HepG2 (cell line): ENCODE results near the gene CCL3.

Experiments
- CHD4 ChIP-seq: fragments of 200-600 bp; sonication (generic); IDR thresholded peaks from 2 replicates; pipeline ENCODE4 v1.7.0; 2017; ENCODE audit warnings: mild to moderate bottlenecking, low read length, borderline replicate concordance
- CTCF ChIP-seq: sonication (generic); formaldehyde crosslinking; IDR thresholded peaks from 2 replicates; pipeline ENCODE4 v1.5.0; 2020; ENCODE audit warnings: mild to moderate bottlenecking, missing genetic modification reagents, moderate library complexity
- EZH2 ChIP-seq: conservative IDR thresholded peaks from 2 replicates; pipeline ENCODE4 v1.6.1; 2012; ENCODE audit warnings: mild to moderate bottlenecking, low read depth, low read length, moderate library complexity
- HES4 ChIP-seq: sonication (generic); formaldehyde crosslinking; IDR thresholded peaks from 2 replicates; pipeline ENCODE4 v1.9.0; 2021; ENCODE audit warnings: mild to moderate bottlenecking, missing genetic modification reagents, borderline replicate concordance
- MLLT10 ChIP-seq: sonication (generic); formaldehyde crosslinking; IDR thresholded peaks from 2 replicates; pipeline ENCODE4 v1.4.0; 2020; ENCODE audit warnings: missing genetic modification reagents
- NPAS2 ChIP-seq: sonication (generic); formaldehyde crosslinking; IDR thresholded peaks from 2 replicates; pipeline ENCODE4 v1.8.0; 2022; ENCODE audit warnings: mild to moderate bottlenecking, missing genetic modification reagents, borderline replicate concordance
- RFX5 ChIP-seq: IDR thresholded peaks from 2 replicates; pipeline ENCODE4 v1.6.1; 2011; ENCODE audit warnings: low read depth, low read length, improper control_type of control experiment
- RNF2 ChIP-seq: fragments of 450-650 bp; conservative IDR thresholded peaks from 2 replicates; pipeline ENCODE4 v1.6.1; 2016; ENCODE audit warnings: low read depth
- SUZ12 ChIP-seq: fragments of 150-350 bp; IDR thresholded peaks from 2 replicates; pipeline ENCODE4 v1.6.1; 2014; ENCODE audit warnings: low read depth, low read length
- ZNF605 ChIP-seq: sonication (generic); formaldehyde crosslinking; IDR thresholded peaks from 2 replicates; pipeline ENCODE4 v1.8.0; 2022; ENCODE audit warnings: mild to moderate bottlenecking, missing genetic modification reagents
- TF ChIP-seq, protein P1 (sequence below): sonication (generic); formaldehyde crosslinking; IDR thresholded peaks from 2 replicates; pipeline ENCODE4 v1.4.0; 2020; ENCODE audit warnings: missing genetic modification reagents
- TF ChIP-seq, protein P2 (sequence below): sonication (generic); formaldehyde crosslinking; IDR thresholded peaks from 2 replicates; pipeline ENCODE4 v1.4.0; 2020; ENCODE audit warnings: missing genetic modification reagents

DNA sequence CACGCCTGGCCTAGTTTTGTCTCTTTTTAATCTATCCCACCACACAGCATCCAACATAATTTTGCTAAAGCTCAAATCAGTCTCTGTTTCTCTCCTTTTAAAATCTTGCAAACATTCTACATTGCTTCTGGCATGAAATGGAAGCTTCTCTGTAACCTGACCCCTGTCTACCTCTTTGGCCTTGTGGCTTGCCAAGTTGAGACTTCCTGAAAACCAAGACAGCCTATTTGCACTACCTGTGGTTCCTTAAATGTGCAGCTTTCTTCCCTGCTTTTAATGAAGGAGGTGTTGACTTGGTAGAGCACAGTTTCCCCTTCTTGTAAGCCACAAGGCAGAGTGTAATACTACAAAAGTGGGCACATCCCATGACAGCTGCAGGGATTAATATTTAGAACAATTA lies 6.0 kb upstream of the CCL3 start:
- TF ChIP-seq EZH2 (no peak), HES4 (CRISPR knock-in tag) (no peak), RFX5 (no peak), CTCF (CRISPR knock-in tag) (no peak), ZNF605 (CRISPR knock-in tag) (no peak), MLLT10 (no peak), SUZ12 (no peak), CHD4 (no peak), RNF2 (no peak), NPAS2 (no peak)
- TF ChIP-seq, protein P1, sequence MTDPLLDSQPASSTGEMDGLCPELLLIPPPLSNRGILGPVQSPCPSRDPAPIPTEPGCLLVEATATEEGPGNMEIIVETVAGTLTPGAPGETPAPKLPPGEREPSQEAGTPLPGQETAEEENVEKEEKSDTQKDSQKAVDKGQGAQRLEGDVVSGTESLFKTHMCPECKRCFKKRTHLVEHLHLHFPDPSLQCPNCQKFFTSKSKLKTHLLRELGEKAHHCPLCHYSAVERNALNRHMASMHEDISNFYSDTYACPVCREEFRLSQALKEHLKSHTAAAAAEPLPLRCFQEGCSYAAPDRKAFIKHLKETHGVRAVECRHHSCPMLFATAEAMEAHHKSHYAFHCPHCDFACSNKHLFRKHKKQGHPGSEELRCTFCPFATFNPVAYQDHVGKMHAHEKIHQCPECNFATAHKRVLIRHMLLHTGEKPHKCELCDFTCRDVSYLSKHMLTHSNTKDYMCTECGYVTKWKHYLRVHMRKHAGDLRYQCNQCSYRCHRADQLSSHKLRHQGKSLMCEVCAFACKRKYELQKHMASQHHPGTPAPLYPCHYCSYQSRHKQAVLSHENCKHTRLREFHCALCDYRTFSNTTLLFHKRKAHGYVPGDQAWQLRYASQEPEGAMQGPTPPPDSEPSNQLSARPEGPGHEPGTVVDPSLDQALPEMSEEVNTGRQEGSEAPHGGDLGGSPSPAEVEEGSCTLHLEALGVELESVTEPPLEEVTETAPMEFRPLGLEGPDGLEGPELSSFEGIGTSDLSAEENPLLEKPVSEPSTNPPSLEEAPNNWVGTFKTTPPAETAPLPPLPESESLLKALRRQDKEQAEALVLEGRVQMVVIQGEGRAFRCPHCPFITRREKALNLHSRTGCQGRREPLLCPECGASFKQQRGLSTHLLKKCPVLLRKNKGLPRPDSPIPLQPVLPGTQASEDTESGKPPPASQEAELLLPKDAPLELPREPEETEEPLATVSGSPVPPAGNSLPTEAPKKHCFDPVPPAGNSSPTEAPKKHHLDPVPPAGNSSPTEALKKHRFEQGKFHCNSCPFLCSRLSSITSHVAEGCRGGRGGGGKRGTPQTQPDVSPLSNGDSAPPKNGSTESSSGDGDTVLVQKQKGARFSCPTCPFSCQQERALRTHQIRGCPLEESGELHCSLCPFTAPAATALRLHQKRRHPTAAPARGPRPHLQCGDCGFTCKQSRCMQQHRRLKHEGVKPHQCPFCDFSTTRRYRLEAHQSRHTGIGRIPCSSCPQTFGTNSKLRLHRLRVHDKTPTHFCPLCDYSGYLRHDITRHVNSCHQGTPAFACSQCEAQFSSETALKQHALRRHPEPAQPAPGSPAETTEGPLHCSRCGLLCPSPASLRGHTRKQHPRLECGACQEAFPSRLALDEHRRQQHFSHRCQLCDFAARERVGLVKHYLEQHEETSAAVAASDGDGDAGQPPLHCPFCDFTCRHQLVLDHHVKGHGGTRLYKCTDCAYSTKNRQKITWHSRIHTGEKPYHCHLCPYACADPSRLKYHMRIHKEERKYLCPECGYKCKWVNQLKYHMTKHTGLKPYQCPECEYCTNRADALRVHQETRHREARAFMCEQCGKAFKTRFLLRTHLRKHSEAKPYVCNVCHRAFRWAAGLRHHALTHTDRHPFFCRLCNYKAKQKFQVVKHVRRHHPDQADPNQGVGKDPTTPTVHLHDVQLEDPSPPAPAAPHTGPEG, result no peak
- TF ChIP-seq, protein P2, sequence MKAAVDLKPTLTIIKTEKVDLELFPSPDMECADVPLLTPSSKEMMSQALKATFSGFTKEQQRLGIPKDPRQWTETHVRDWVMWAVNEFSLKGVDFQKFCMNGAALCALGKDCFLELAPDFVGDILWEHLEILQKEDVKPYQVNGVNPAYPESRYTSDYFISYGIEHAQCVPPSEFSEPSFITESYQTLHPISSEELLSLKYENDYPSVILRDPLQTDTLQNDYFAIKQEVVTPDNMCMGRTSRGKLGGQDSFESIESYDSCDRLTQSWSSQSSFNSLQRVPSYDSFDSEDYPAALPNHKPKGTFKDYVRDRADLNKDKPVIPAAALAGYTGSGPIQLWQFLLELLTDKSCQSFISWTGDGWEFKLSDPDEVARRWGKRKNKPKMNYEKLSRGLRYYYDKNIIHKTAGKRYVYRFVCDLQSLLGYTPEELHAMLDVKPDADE (CRISPR knock-in tag), result no peak
